HG03175 (cell line): ENCODE results near the gene PPP2R1A.
"Not testable (repeated sequence)": the region's sequence is repeated elsewhere in the genome, so short reads cannot be mapped to it uniquely, and the experiment has no call there.

Source experiments
- ATAC-seq: cut with Tn5 transposase; IDR thresholded peaks from one replicate; pipeline ENCODE4 v1.9.1; 2021; ENCODE audit warnings: mild to moderate bottlenecking, moderate library complexity; ENCODE audit not compliant: unreplicated experiment

PPP2R1A gene

DNA sequence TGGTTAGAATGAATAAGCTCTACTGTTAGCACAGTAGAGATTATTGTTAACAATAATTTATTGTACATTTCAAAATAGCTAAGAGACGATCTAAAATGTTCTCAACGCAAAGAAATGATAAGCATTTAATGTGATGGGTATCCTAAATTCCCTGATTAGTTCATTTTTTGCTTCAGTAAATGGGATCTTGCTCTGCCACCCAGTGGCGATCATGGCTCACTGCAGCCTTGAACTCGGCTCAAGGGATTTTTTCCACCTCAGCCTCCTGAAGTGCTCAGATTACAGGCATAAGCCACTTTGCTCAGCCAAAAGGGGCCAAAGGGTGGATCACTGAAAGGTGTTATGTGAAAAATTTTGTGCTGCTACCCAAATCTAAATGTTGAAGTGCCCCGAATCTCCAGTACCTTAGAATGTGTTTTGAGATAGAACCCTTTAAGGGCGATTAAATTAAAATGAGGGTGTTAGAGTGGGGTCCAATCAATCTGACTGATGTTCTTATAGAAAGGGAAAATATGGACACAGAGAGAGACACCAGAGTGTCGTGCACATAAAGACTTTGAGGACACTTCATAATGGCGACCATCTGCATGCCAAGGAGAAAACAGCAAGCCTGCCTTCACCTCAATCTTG, 48.0 kb downstream of the PPP2R1A start:
- no peak for ATAC-seq

DNA sequence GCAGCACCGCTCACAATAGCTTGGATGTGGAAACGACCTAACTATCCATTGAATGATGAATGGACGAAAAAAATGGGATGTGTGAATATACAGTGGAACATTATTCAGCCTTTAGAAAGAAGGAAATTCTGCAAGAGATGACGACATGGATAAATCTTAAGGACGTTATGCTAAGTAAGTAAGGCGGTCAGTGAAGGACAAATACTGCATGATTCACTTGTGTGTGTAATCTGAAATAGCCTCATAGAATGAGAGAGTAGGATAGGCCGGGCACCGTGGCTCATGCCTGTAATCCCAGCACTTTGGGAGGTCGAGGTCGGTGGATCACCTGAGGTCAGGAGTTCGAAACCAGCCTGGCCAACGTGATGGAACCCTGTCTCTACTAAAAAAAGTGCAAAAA, 54.2 kb downstream of the PPP2R1A start:
- ATAC-seq, result no peak

DNA sequence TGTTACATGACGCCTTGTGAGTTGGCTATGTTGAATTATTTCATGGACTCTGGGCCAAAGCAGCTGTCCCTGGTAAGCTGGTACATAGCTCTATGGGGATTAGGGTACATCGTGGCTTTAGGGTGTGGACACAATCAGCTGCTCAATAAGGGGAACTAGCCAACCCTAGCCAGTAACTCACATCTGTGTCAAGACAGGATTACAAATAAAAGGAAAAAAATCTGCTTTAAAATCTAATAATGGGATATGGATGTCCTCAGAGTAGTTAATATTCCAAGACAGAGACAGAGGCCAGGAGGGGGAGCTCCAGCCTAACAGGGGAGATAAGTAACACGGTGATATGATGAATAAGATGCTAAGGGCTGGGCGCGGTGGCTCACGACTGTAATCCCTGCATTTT, 58.4 kb downstream of the PPP2R1A start:
- no peak for ATAC-seq

DNA sequence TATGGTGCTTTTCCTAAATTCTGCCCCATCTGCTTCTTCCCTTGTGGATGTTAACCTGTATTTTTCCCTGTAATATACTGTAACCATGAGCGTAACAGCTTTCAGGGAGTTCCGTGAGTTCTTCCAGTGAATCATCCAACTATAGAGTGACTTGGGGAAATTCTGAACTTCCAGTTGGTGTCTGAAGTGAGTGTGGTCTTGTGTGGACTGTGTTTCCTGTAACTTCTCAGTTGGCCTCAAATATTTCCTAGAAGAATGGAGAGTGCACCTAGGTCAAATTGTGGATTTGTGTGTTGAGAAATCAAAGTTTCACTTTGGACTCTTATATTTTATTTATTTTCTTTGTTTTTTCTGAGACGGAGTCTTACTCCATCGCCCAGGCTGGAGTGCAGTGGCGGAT, 68.6 kb downstream of the PPP2R1A start:
- no peak for ATAC-seq

DNA sequence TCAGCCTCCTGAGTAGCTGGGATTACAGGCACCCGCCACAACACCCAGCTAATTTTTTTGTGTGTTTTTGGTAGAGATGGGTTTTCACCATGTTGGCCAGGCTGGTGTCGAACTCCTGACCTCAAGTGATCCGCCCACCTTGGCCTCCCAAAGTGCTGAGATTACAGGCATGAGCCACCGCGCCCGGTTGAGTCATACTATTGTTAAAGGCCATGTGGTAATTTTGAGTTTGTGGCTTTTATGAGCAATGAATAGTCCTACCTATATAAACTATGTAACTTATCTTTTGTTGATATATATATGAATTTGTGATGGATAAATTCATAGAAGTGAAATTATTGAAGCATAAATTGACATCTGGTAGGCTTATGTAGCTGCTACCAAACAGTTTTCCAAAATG, 75.7 kb downstream of the PPP2R1A start:
- ATAC-seq, result not testable (repeated sequence)

DNA sequence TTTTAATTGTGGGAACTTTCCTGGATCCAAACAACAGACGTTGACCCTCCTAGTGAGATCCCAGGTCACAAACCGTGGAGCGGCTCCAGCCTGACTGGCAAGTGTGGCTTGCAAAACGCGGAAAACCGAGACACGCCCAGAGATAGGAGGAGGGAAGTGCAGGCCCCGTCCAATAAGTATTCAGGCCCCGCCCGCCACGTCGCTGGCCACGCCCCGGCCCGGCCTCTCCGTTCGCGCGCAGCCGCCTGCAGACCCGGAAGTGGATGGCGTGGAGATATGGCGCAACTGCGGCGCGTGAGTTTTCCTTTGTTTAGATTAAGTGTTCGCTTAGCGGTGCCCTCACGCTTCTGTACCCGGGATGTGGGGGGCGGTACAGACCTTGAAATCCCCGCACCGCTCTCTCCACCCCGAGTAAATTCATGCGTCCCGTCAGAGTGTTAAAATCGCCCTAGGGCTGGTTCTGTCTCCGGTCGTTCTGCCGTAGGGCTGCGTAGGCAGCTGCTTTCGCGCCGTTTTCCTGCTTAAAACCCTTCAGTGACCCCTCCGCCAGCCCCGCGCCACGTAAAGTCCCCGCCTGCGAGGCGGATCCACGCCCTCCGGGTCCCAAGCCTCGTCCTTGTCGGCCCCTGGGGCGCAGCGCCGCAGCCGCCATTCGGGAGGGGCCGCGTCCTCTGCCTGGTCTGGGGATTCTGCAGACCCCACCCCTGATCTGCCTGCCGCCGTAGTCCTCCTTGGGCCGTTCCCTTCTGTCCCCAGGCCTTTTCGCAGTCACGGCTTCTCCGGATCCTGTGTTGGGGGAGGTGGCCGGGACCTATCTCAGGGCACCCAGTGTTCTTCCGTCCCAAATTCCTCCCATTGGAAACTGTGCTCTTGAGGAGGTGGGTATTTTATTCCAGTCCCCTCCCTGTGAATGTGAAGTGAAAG, 79.7 kb downstream of the PPP2R1A start, which contains the start of gene ZNF766:
TSS of gene ZNF766 (plus strand) at position 250 of the 924 bp plus-strand sequence. CDS start at position 277, 27 bp downstream.
- ATAC-seq, result peak; percentile 95

DNA sequence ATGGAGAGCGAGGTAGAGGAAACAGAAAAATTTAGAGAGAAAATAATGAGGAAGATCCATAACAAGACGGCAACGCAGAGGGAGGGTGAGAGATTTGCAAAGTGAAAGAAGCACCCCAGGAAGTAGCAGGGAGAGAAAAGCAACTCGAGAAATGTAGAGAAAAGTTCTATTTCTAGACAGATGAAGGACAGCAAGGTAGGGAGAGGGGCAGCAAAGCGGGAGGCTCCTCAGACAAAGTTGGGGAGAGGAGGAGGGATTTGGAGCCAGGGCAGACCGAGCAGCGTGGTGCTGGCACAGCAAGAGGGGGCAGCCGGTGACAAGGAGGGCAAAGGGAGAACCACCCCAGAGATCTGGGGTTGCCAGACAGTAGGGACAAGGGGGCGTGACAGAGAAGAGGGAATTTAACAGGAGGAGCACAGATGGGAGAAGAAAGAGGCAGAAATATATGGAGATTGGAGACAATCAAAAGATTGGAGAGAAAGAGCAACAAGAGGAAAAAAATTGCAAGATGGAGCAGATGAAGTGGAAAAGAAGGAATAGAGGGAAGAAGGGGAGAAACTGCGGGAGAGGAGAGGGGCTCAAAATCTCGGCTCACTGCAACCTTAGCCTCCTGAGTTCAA, 80.5 kb downstream of the PPP2R1A start:
- peak; percentile 8 for ATAC-seq

DNA sequence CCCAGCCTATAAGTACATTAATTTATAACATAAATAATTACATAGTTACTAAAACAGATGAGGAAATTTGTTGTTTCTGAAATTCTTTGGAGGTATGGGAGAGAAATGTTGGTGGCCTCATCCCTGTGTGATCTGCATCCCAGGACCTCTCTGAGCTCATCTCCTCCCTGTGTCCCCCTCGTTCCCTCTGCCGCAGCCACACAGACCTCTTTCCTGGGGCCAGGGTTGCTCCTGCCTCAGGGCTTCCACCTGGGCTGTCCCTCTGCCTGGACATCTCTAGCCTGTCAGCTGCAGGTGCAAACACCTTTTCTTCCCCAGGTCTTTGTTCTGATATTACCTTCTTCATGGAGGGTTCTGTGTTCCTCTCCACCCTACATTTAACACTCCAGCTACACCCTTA, 83.4 kb downstream of the PPP2R1A start:
- ATAC-seq, result no peak

DNA sequence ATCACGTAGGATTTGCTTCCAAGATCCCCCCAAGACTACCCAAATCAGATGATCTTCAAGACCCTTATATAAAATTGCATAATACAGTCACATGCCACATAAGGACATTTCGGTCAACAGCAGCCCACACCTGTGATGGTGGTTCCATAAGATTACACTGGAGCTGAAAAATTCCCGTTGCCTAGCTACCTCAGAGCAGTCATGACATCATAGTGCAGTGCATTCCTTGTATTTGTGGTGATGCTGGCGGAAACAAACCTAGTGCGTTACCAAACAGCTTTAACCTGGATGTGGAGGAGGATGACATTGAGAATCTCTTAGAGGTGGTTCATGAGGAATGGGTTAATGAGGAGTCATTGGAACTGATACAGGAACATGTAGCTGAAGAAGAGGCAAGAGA, 84.3 kb downstream of the PPP2R1A start:
- no peak for ATAC-seq

DNA sequence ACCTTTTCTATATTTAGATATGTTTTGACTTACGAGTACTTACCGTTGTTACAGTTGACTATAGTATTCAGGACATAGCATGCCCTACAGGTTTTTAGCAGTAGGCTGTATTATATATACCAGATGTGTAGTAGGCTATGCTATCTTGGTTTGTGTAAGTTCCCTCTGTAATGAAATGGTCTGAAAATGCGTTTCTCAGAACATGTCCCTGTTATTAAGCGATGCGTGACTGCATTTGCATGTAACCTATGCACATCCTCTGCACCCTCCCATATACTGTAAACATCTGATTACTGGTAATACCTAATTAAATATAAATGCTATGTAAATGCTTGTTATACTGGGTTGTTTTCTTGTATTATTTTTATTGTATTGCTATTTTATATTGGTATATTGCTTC, 86.1 kb downstream of the PPP2R1A start:
- ATAC-seq, result no peak

DNA sequence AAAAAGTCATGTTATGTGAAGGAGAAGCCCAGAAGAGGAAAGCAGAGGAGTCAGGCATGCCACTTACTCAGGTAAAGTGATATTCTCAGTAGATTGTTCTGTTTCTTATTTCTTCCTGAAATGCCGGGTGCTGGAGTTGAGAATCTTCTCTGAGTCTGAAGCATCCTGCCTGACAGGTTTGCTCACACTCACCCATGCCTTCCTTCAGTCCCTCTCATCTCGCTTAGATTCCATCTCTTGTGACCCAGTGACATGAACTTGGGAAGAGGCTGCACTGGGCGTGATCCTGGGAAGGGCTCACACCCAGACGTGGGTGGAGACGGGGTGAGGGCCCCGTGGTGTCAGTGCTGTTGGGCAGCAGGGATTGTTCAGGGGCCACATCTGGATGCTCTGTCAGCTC, 87.6 kb downstream of the PPP2R1A start:
- ATAC-seq, result no peak
